ENCODE results near the gene PRELP.

DNA sequence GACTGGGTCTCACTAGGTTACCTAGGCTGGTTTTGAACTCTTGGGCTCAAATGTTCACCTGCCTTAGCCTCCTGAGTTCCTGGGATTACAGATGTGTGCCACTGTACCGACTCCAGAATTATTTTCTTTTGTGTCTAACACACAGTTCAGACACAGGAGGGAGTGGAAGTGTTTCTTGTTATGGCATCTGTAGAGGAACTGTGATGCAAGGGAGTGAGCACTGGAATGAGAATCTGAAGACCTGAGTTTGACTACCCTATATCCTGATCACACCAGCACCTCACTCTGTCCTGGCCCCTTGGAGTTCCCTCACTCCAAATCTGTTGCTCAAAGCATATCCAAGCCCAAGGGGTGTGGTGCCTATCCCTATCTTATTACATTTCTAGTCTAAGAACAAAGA, 33.5 kb downstream of the PRELP start:
- TF ChIP-seq, protein P1, sequence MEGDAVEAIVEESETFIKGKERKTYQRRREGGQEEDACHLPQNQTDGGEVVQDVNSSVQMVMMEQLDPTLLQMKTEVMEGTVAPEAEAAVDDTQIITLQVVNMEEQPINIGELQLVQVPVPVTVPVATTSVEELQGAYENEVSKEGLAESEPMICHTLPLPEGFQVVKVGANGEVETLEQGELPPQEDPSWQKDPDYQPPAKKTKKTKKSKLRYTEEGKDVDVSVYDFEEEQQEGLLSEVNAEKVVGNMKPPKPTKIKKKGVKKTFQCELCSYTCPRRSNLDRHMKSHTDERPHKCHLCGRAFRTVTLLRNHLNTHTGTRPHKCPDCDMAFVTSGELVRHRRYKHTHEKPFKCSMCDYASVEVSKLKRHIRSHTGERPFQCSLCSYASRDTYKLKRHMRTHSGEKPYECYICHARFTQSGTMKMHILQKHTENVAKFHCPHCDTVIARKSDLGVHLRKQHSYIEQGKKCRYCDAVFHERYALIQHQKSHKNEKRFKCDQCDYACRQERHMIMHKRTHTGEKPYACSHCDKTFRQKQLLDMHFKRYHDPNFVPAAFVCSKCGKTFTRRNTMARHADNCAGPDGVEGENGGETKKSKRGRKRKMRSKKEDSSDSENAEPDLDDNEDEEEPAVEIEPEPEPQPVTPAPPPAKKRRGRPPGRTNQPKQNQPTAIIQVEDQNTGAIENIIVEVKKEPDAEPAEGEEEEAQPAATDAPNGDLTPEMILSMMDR (IDR thresholded peaks at IDR 0.05), result no peak
- TF ChIP-seq ZFX (IDR thresholded peaks at IDR 0.05; ENCODE audit: borderline replicate concordance), result no peak
